Measurements from ENCODE around the gene COTL1.
"Not testable (repeated sequence)": the region's sequence is repeated elsewhere in the genome, so short reads cannot be mapped to it uniquely, and the experiment has no call there.

The COTL1 gene

DNA sequence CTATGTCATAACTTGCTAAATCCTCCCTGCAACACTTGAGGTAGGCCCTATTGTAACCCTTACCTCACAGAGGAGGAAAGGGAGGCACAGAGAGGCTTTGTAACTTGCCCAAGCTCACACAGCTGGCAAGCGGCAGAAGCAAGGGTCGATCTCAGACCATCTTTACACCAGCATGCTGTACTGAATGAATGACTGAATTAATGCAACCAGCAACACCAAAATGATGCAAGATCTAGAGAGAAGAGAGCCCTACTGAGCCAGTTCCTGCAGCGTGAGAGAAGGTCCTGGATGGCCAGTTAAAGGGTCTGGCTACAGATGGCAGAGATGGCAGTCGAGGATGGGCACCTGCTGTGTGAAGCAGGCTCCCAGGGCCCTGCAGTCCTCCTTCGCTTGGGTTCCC, 22.3 kb upstream of the COTL1 start:
- no peak overlapping the region for H3K4ac ChIP-seq (ENCODE audit: low read depth, low read length)
- no peak for DNase-seq
- H3K79me2 ChIP-seq (ENCODE audit: control insufficient read depth, insufficient read depth, low read length): no peaks in the 10 kb centered on the region
- H3K79me1 ChIP-seq (ENCODE audit: low read length): no peaks in the 10 kb centered on the region
- no peak overlapping the region for H2BK15ac ChIP-seq (replicated peaks; ENCODE audit: low read depth)
- no peak overlapping the region for H2BK120ac ChIP-seq (ENCODE audit: low read depth, low read length)
- H3K4me2 ChIP-seq (ENCODE audit: low read length): no peak overlapping the region
- no peak overlapping the region for H3K27ac ChIP-seq (ENCODE audit: low read depth, low read length)
- H3K18ac ChIP-seq (ENCODE audit: low read length): no peak overlapping the region
- no peaks in the 10 kb centered on the region for H3K36me3 ChIP-seq (ENCODE audit: control insufficient read depth, insufficient read depth, low read length)
- no peak overlapping the region for H4K5ac ChIP-seq (ENCODE audit: low read length)
- H3K23ac ChIP-seq (ENCODE audit: low read length): no peak overlapping the region
- no peak overlapping the region for H3K56ac ChIP-seq (ENCODE audit: low read length)
- no peak overlapping the region for H4K8ac ChIP-seq (ENCODE audit: low read depth, low read length)
- peaks cover 3% of the 10 kb centered on the region for H3K4me1 ChIP-seq (ENCODE audit: control insufficient read depth, low read depth, low read length)
- no peak overlapping the region for H2AK5ac ChIP-seq (ENCODE audit: low read length)
- H3K9ac ChIP-seq (ENCODE audit: low read length): no peak overlapping the region
- WGBS (ENCODE audit: extremely low coverage, insufficient coverage, low lambda C conversion rate): no CpG with 5 or more reads among the region's 5 CpGs
- H3K4me3 ChIP-seq (ENCODE audit: low read length): no peak overlapping the region
- H2BK5ac ChIP-seq (ENCODE audit: low read length): no peak overlapping the region
- H3K27me3 ChIP-seq (ENCODE audit: insufficient read depth, low read length, poor library complexity): no peaks in the 10 kb centered on the region

DNA sequence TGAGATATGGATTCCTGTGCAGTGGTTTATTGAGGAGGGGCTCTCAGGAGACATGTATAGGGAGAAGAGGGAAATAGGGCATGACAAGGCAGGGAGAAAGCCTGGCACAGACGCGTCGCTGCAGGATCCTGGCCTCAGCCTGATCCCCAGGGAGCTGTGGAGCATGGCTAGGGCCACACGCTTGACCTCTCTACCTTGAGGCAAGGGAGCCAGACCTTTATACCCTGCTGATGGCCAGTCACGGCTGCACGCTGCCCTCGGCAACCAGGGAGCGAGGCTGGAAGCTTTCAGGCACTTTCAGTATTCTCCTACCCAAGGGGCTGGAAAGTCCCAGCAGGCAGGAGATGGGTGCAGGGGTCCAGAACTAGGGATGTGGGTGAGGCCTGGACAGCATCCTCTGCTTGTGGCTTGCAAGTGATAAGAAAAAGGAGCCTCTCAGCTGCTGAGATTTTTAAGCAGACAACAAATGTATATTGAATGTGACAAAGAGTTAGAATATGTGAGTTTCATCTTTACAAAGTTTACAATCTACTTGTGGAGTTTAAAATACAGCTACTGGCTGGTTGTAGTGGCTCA, 20.4 kb upstream of the COTL1 start:
- no peak for DNase-seq
- Histone ChIP-seq H3K79me1 (ENCODE audit: low read length) (no peaks in the 10 kb centered on the region), H3K4ac (ENCODE audit: low read depth, low read length) (no peak overlapping the region), H3K4me1 (ENCODE audit: control insufficient read depth, low read depth, low read length) (peaks cover 3% of the 10 kb centered on the region), H3K79me2 (ENCODE audit: control insufficient read depth, insufficient read depth, low read length) (no peaks in the 10 kb centered on the region), H3K9ac (ENCODE audit: low read length) (no peak overlapping the region), H3K23ac (ENCODE audit: low read length) (no peak overlapping the region), H3K4me3 (ENCODE audit: low read length) (no peak overlapping the region), H3K27ac (ENCODE audit: low read depth, low read length) (no peak overlapping the region), H2BK5ac (ENCODE audit: low read length) (no peak overlapping the region), H3K56ac (ENCODE audit: low read length) (no peak overlapping the region), H3K4me2 (ENCODE audit: low read length) (no peak overlapping the region), H2AK5ac (ENCODE audit: low read length) (no peak overlapping the region), H2BK120ac (ENCODE audit: low read depth, low read length) (no peak overlapping the region), H3K36me3 (ENCODE audit: control insufficient read depth, insufficient read depth, low read length) (no peaks in the 10 kb centered on the region), H4K8ac (ENCODE audit: low read depth, low read length) (no peak overlapping the region), H2BK15ac (replicated peaks; ENCODE audit: low read depth) (no peak overlapping the region), H4K5ac (ENCODE audit: low read length) (no peak overlapping the region), H3K18ac (ENCODE audit: low read length) (no peak overlapping the region), H3K27me3 (ENCODE audit: insufficient read depth, low read length, poor library complexity) (no peaks in the 10 kb centered on the region)
- WGBS (ENCODE audit: extremely low coverage, insufficient coverage, low lambda C conversion rate): no CpG with 5 or more reads among the region's 8 CpGs

DNA sequence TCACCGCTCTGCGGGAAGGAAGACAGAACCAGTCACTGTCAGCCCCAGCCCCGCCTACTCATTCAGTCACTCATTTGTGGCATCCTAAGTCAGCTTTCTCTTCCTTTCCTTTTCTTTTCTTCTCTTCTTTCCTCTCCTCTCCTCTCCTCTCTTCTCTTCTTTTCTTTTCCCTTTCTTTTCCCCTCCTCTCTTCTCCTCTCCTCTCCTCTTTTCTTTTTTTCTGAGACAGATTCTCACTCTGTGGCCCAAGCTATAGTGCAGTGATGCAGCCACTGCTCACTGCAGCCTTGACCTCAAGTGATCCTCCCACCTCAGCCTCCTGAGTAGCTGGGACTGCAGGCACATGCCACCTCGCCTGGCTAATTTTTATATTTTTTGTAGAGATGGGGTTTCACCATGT, 19.8 kb upstream of the COTL1 start:
- H3K23ac ChIP-seq (ENCODE audit: low read length): no peak overlapping the region
- no peaks in the 10 kb centered on the region for H3K36me3 ChIP-seq (ENCODE audit: control insufficient read depth, insufficient read depth, low read length)
- WGBS (ENCODE audit: extremely low coverage, insufficient coverage, low lambda C conversion rate): no CpG with 5 or more reads among the region's 4 CpGs
- no peak overlapping the region for H3K4me2 ChIP-seq (ENCODE audit: low read length)
- H3K27ac ChIP-seq (ENCODE audit: low read depth, low read length): no peak overlapping the region
- H2AK5ac ChIP-seq (ENCODE audit: low read length): no peak overlapping the region
- no peak overlapping the region for H2BK15ac ChIP-seq (replicated peaks; ENCODE audit: low read depth)
- H3K4me3 ChIP-seq (ENCODE audit: low read length): no peak overlapping the region
- H3K79me2 ChIP-seq (ENCODE audit: control insufficient read depth, insufficient read depth, low read length): no peaks in the 10 kb centered on the region
- no peak overlapping the region for H3K18ac ChIP-seq (ENCODE audit: low read length)
- H2BK120ac ChIP-seq (ENCODE audit: low read depth, low read length): no peak overlapping the region
- H4K8ac ChIP-seq (ENCODE audit: low read depth, low read length): no peak overlapping the region
- no peak overlapping the region for H4K5ac ChIP-seq (ENCODE audit: low read length)
- H3K9ac ChIP-seq (ENCODE audit: low read length): no peak overlapping the region
- H3K27me3 ChIP-seq (ENCODE audit: insufficient read depth, low read length, poor library complexity): no peaks in the 10 kb centered on the region
- H3K56ac ChIP-seq (ENCODE audit: low read length): no peak overlapping the region
- DNase-seq: no peak
- no peak overlapping the region for H2BK5ac ChIP-seq (ENCODE audit: low read length)
- peaks cover 3% of the 10 kb centered on the region for H3K4me1 ChIP-seq (ENCODE audit: control insufficient read depth, low read depth, low read length)
- H3K4ac ChIP-seq (ENCODE audit: low read depth, low read length): no peak overlapping the region
- no peaks in the 10 kb centered on the region for H3K79me1 ChIP-seq (ENCODE audit: low read length)

DNA sequence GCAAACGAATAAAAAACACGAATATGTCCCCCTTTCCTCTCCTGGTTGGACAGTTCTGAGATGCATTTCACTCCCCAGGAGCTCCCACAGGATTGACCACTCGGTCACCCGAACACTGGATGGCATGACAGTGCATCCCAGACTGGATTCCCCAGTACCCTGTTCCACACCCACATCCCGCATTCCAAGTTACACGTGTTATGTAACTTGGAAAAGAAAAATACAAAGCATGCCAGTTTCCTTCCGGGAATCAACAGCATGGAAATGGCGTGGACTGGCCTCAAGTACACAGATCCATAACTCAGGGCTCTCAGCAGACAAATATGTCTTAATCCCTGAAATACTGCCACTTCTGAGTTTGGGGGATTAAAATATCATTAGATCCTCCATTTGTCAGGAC, 17.8 kb upstream of the COTL1 start:
- no peak overlapping the region for H3K4me3 ChIP-seq (ENCODE audit: low read length)
- no peak for DNase-seq

DNA sequence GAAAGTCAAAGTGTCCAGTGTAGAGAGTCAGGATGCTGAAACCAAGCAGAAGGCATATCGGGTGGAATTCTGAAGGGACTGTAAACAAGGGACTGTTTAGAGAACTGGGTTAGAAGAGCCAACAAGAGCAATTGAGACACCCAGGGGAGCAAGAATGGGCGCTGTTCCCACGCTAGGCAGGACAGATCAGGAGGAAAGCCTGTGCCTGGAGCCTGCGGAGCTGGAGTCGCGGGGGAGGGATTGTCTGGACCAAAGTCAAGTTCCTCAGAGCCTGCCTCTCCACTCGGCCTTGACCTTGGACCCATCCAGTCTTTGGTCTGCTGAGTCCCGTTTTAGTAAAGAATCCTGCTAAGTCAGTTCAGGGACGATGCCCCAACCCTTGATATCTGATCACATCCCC, 15.7 kb upstream of the COTL1 start:
- Histone ChIP-seq H3K18ac (ENCODE audit: low read length) (no peak overlapping the region), H2BK120ac (ENCODE audit: low read depth, low read length) (no peak overlapping the region), H3K4me1 (ENCODE audit: control insufficient read depth, low read depth, low read length) (no peaks in the 10 kb centered on the region), H4K5ac (ENCODE audit: low read length) (no peak overlapping the region), H3K79me1 (ENCODE audit: low read length) (no peaks in the 10 kb centered on the region), H3K9ac (ENCODE audit: low read length) (no peak overlapping the region), H3K4me3 (ENCODE audit: low read length) (no peak overlapping the region), H3K56ac (ENCODE audit: low read length) (no peak overlapping the region), H2BK15ac (replicated peaks; ENCODE audit: low read depth) (no peak overlapping the region), H3K27ac (ENCODE audit: low read depth, low read length) (no peak overlapping the region), H4K8ac (ENCODE audit: low read depth, low read length) (no peak overlapping the region), H3K36me3 (ENCODE audit: control insufficient read depth, insufficient read depth, low read length) (no peaks in the 10 kb centered on the region), H2AK5ac (ENCODE audit: low read length) (no peak overlapping the region), H3K4ac (ENCODE audit: low read depth, low read length) (no peak overlapping the region), H2BK5ac (ENCODE audit: low read length) (no peak overlapping the region), H3K4me2 (ENCODE audit: low read length) (no peak overlapping the region), H3K23ac (ENCODE audit: low read length) (no peak overlapping the region), H3K27me3 (ENCODE audit: insufficient read depth, low read length, poor library complexity) (no peaks in the 10 kb centered on the region), H3K79me2 (ENCODE audit: control insufficient read depth, insufficient read depth, low read length) (no peaks in the 10 kb centered on the region)
- WGBS (ENCODE audit: extremely low coverage, insufficient coverage, low lambda C conversion rate): no CpG with 5 or more reads among the region's 9 CpGs
- no peak for DNase-seq

More for the DNA sequence above, 17.8 kb upstream of the COTL1 start:
- Histone ChIP-seq H3K56ac (ENCODE audit: low read length) (no peak overlapping the region), H4K8ac (ENCODE audit: low read depth, low read length) (no peak overlapping the region), H3K79me1 (ENCODE audit: low read length) (no peaks in the 10 kb centered on the region), H3K18ac (ENCODE audit: low read length) (no peak overlapping the region), H3K79me2 (ENCODE audit: control insufficient read depth, insufficient read depth, low read length) (no peaks in the 10 kb centered on the region), H3K4ac (ENCODE audit: low read depth, low read length) (no peak overlapping the region), H2BK15ac (replicated peaks; ENCODE audit: low read depth) (no peak overlapping the region), H3K4me2 (ENCODE audit: low read length) (no peak overlapping the region), H3K23ac (ENCODE audit: low read length) (no peak overlapping the region), H2AK5ac (ENCODE audit: low read length) (no peak overlapping the region), H3K9ac (ENCODE audit: low read length) (no peak overlapping the region), H2BK5ac (ENCODE audit: low read length) (no peak overlapping the region), H3K27me3 (ENCODE audit: insufficient read depth, low read length, poor library complexity) (no peaks in the 10 kb centered on the region), H3K27ac (ENCODE audit: low read depth, low read length) (no peak overlapping the region), H3K4me1 (ENCODE audit: control insufficient read depth, low read depth, low read length) (no peaks in the 10 kb centered on the region), H4K5ac (ENCODE audit: low read length) (no peak overlapping the region), H3K36me3 (ENCODE audit: control insufficient read depth, insufficient read depth, low read length) (no peaks in the 10 kb centered on the region), H2BK120ac (ENCODE audit: low read depth, low read length) (no peak overlapping the region)
- WGBS (ENCODE audit: extremely low coverage, insufficient coverage, low lambda C conversion rate): no CpG with 5 or more reads among the region's 8 CpGs

DNA sequence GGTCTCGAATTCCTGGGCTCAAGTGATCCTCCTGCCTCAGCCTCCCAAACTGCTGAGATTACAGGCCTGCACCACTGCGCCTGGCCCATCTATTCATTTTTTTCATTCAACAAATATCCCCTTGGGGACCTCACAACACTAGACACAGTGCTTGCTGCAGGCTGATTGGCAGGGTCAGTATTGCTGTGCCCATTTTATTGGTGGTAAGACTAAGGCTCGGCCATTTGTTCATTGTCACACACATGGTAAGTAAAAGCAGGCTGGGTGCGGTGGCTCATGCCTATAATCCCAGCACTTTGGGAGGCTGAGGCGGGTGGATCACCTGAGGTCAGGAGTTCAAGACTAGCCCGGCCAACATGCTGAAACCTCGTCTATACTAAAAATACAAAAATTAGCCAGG, 15.0 kb upstream of the COTL1 start:
- not testable (repeated sequence) for H3K79me2 ChIP-seq (ENCODE audit: control insufficient read depth, insufficient read depth, low read length); H3K18ac ChIP-seq (ENCODE audit: low read length); H2BK5ac ChIP-seq (ENCODE audit: low read length); H3K23ac ChIP-seq (ENCODE audit: low read length); H3K79me1 ChIP-seq (ENCODE audit: low read length); H3K4ac ChIP-seq (ENCODE audit: low read depth, low read length); H2BK120ac ChIP-seq (ENCODE audit: low read depth, low read length); H3K27me3 ChIP-seq (ENCODE audit: insufficient read depth, low read length, poor library complexity); H3K36me3 ChIP-seq (ENCODE audit: control insufficient read depth, insufficient read depth, low read length); H2BK15ac ChIP-seq (replicated peaks; ENCODE audit: low read depth); H4K5ac ChIP-seq (ENCODE audit: low read length); H3K4me1 ChIP-seq (ENCODE audit: control insufficient read depth, low read depth, low read length); H3K27ac ChIP-seq (ENCODE audit: low read depth, low read length); H3K4me2 ChIP-seq (ENCODE audit: low read length); H2AK5ac ChIP-seq (ENCODE audit: low read length); DNase-seq; H3K56ac ChIP-seq (ENCODE audit: low read length); H4K8ac ChIP-seq (ENCODE audit: low read depth, low read length); H3K4me3 ChIP-seq (ENCODE audit: low read length); H3K9ac ChIP-seq (ENCODE audit: low read length)
- no CpG with 5 or more reads among the region's 7 CpGs for WGBS (ENCODE audit: extremely low coverage, insufficient coverage, low lambda C conversion rate)
